ENCODE data around the gene AJM1.
"Not testable (repeated sequence)": the region's sequence is repeated elsewhere in the genome, so short reads cannot be mapped to it uniquely, and the experiment has no call there.

AJM1 gene

DNA sequence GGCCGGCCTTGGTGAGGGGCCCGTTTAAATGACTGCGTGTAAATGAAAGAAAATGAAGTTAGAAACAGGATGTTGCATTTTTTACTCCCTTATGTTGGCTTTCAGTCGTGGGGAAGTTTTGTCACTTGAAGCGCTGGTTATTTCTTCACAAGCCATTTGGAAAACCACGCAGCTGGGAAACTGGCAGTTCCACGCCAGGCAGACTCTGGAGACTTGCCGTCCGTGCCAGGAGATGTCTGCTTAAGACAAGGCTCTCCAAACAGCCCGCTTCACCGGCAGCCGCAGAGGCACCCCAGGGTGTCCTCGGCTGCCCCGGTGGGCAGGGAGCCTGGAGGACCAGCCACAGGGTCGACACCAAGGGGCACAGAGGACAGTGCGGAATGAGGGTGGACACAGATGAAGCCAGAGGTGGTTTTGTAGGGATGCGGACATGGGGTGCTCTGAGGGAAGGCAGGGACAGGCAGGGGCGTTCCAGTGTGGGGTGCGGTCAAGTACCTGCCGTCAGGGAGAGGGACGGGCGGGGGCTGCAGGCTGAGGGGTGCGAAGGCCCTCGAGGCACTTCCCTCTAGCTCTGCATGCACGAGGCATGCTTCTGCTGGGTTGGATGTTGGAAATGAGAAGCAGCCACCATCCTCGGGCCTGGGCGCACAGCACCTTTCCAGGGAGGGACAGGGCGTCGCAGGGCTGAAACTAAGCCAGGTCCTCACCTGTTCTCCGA, 11.1 kb upstream of the AJM1 start:
- TF ChIP-seq, protein P1, sequence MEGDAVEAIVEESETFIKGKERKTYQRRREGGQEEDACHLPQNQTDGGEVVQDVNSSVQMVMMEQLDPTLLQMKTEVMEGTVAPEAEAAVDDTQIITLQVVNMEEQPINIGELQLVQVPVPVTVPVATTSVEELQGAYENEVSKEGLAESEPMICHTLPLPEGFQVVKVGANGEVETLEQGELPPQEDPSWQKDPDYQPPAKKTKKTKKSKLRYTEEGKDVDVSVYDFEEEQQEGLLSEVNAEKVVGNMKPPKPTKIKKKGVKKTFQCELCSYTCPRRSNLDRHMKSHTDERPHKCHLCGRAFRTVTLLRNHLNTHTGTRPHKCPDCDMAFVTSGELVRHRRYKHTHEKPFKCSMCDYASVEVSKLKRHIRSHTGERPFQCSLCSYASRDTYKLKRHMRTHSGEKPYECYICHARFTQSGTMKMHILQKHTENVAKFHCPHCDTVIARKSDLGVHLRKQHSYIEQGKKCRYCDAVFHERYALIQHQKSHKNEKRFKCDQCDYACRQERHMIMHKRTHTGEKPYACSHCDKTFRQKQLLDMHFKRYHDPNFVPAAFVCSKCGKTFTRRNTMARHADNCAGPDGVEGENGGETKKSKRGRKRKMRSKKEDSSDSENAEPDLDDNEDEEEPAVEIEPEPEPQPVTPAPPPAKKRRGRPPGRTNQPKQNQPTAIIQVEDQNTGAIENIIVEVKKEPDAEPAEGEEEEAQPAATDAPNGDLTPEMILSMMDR (conservative IDR thresholded peaks at IDR 0.05; ENCODE audit: low read depth, low read length), result no peak
- H4K20me1 ChIP-seq (ENCODE audit: insufficient read depth), result no peaks in the 10 kb centered on the region

DNA sequence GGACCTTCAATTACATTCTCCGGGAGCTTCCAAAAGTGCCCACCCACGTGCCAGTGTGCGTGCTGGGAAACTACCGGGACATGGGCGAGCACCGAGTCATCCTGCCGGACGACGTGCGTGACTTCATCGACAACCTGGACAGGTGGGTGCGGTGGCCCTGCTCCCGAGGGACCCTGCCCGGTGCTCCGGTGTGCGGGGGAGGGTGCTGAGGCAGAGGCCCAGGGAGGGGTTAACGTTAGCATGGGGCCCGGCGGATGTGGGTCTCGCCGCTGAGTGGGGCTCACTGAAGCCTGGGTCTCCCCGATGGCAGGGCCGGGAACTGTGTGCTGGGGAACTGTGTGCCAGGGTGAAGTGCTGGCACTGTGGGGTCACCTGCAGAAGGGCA, 10.6 kb upstream of the AJM1 start:
- Histone ChIP-seq H3K27me3 (ENCODE audit: insufficient read depth, low read depth) (no peaks in the 10 kb centered on the region), H3K9ac (no peak overlapping the region), H3K79me2 (ENCODE audit: insufficient read depth, low read depth) (no peaks in the 10 kb centered on the region), H3K36me3 (ENCODE audit: insufficient read depth) (no peaks in the 10 kb centered on the region), H3K4me1 (ENCODE audit: low read depth, poor library complexity, severe bottlenecking) (no peaks in the 10 kb centered on the region), H2AFZ (ENCODE audit: low read depth) (no peak overlapping the region), H4K20me1 (ENCODE audit: insufficient read depth) (no peaks in the 10 kb centered on the region), H3K27ac (no peak overlapping the region), H3K4me2 (no peak overlapping the region), H3K4me3 (IDR thresholded peaks at IDR 0.05; ENCODE audit: insufficient read depth, low read depth, low read length) (no peak overlapping the region)
- TF ChIP-seq, protein P1 (conservative IDR thresholded peaks at IDR 0.05; ENCODE audit: low read depth, low read length), result no peak

More for the DNA sequence above, 11.1 kb upstream of the AJM1 start:
- no peak overlapping the region for H3K9ac ChIP-seq
- H3K4me2 ChIP-seq, result no peak overlapping the region
- H3K27ac ChIP-seq, result no peak overlapping the region
- no peaks in the 10 kb centered on the region for H3K4me1 ChIP-seq (ENCODE audit: low read depth, poor library complexity, severe bottlenecking)
- no peaks in the 10 kb centered on the region for H3K36me3 ChIP-seq (ENCODE audit: insufficient read depth)
- H3K79me2 ChIP-seq (ENCODE audit: insufficient read depth, low read depth), result no peaks in the 10 kb centered on the region
- no peak overlapping the region for H3K4me3 ChIP-seq (IDR thresholded peaks at IDR 0.05; ENCODE audit: insufficient read depth, low read depth, low read length)
- H3K27me3 ChIP-seq (ENCODE audit: insufficient read depth, low read depth), result no peaks in the 10 kb centered on the region
- H2AFZ ChIP-seq (ENCODE audit: low read depth), result no peak overlapping the region

- Histone ChIP-seq H3K36me3 (ENCODE audit: insufficient read depth) (no peaks in the 10 kb centered on the region), H3K79me2 (ENCODE audit: insufficient read depth, low read depth) (no peaks in the 10 kb centered on the region), H4K20me1 (ENCODE audit: insufficient read depth) (no peaks in the 10 kb centered on the region), H2AFZ (ENCODE audit: low read depth) (no peak overlapping the region), H3K4me2 (no peak overlapping the region), H3K27me3 (ENCODE audit: insufficient read depth, low read depth) (no peaks in the 10 kb centered on the region), H3K27ac (no peak overlapping the region), H3K4me3 (IDR thresholded peaks at IDR 0.05; ENCODE audit: insufficient read depth, low read depth, low read length) (no peak overlapping the region), H3K4me1 (ENCODE audit: low read depth, poor library complexity, severe bottlenecking) (no peaks in the 10 kb centered on the region), H3K9ac (no peak overlapping the region)
- TF ChIP-seq, protein P1 (conservative IDR thresholded peaks at IDR 0.05; ENCODE audit: low read depth, low read length), result no peak
Observed at GRCh38 chr9:136832581-136832980, 9.7 kb upstream of the AJM1 start.

DNA sequence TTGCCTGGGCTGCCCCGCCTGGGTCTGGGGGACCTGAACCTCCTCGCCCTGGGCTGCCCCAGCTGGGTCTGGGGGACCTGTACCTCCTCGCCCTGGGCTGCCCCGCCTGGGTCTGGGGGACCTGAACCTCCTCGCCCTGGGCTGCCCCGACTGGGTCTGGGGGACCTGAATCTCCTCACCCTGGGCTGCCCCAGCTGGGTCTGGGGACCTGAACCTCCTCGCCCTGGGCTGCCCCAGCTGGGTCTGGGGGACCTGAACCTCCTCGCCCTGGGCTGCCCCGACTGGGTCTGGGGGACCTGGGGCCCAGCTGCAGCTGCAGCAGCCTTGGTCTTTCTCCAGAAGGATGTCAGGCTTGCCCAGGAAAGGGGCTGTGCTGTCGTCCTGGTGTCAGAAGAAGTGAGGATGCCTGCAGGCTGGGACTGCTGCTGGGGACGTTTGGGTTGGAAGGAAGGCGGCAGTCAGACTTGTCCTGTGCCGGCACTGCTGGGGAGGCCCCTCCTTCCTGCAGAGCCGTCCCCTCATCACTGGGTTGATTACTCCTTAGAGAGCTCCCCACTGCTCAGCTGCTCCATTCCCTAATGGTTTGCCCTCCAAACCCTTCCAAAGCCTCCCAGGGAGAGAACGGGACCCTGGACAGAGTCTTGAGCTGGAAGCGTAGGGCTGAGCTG, 8.8 kb upstream of the AJM1 start:
- not testable (repeated sequence) for H3K9ac ChIP-seq; H3K27ac ChIP-seq; H3K4me2 ChIP-seq; H2AFZ ChIP-seq (ENCODE audit: low read depth); H3K27me3 ChIP-seq (ENCODE audit: insufficient read depth, low read depth); H3K36me3 ChIP-seq (ENCODE audit: insufficient read depth); H3K4me3 ChIP-seq (IDR thresholded peaks at IDR 0.05; ENCODE audit: insufficient read depth, low read depth, low read length); H4K20me1 ChIP-seq (ENCODE audit: insufficient read depth); H3K79me2 ChIP-seq (ENCODE audit: insufficient read depth, low read depth); H3K4me1 ChIP-seq (ENCODE audit: low read depth, poor library complexity, severe bottlenecking)

Data from KMS-11 (cell line).